Endothelial cell of umbilical vein (primary cell): ENCODE results near the gene CDT1. TPM values are rescaled to one million over a fixed set of nuclear protein-coding genes. Genes with fewer than 3 reads are reported as not detected.

Experiments used
- BruUV-seq: library from RNA; stranded (reverse); fragments of 400-500 nt; replicated peaks from 2 replicates; lab custom pipeline; 2021; lab: Mats Ljungman, UMichigan
- CTCF ChIA-PET: fragments of 300-600, 350-600 bp; sonication (Branson Sonifier 250); formaldehyde crosslinking; loops from one replicate; lab custom pipeline; 2021; ENCODE audit warnings: antibody characterized with exemption, inconsistent platforms; lab: Charles Lee
- POLR2A ChIA-PET: fragments of 300-600, 350-600 bp; sonication (Branson Sonifier 250); formaldehyde crosslinking; loops from one replicate; lab custom pipeline; 2021; ENCODE audit warnings: antibody characterized with exemption, inconsistent platforms; lab: Charles Lee
- DNase-seq: peaks from one replicate; pipeline ENCODE4 v3.0.0-alpha.2; 2011; ENCODE audit warnings: low read depth, low spot score
- FAIRE-seq: peaks from 2 replicates; lab custom pipeline; 2011; peaks lifted over from hg19 to GRCh38; lab: Jason Lieb, UNC
- H2AFZ ChIP-seq: 2 replicates; pipeline ENCODE4 v1.6.0; 2012; ENCODE audit warnings: low read depth, low read length, control low read depth, inconsistent platforms
- H3K27ac ChIP-seq: 2 replicates; pipeline ENCODE4 v1.5.1; 2011; ENCODE audit warnings: low read depth, mild to moderate bottlenecking, control low read depth, low read length, moderate library complexity; ENCODE audit not compliant: insufficient read depth
- H3K27me3 ChIP-seq, 2 experiments: 2 replicates each; pipeline versions ENCODE4 v1.6.0 to v1.6.1; 2011; ENCODE audit warnings: low read length in 2 of 2, mixed read lengths in 1 of 2; ENCODE audit not compliant: control insufficient read depth in 2 of 2, insufficient read depth in 2 of 2
- H3K36me3 ChIP-seq, 2 experiments: 2 replicates in 1 of 2; 3 replicates in 1 of 2; pipeline ENCODE4 v1.5.1; 2011; ENCODE audit warnings: low read length in 2 of 2, mild to moderate bottlenecking in 1 of 2, moderate library complexity in 1 of 2; ENCODE audit not compliant: control insufficient read depth in 2 of 2, insufficient read depth in 2 of 2; ENCODE audit errors: extremely low read depth in 1 of 2
- H3K4me1 ChIP-seq: 3 replicates; pipeline ENCODE4 v1.5.1; 2011; ENCODE audit warnings: mild to moderate bottlenecking, low read length; ENCODE audit not compliant: control insufficient read depth, insufficient read depth; ENCODE audit errors: extremely low read depth
- H3K4me2 ChIP-seq: 2 replicates; pipeline ENCODE4 v1.6.1; 2011; ENCODE audit warnings: low read length, control low read depth, mixed read lengths; ENCODE audit not compliant: insufficient read depth
- H3K4me3 ChIP-seq, 3 experiments: fragments of 200-600 bp in 1 of 3; sonication (generic), shearing (Covaris generic) in 1 of 3; replicated peaks in 1 of 3; 2 replicates each; pipeline ENCODE4 v1.5.1; 2011 to 2016; ENCODE audit warnings: control low read depth in 3 of 3, low read length in 3 of 3, mild to moderate bottlenecking in 2 of 3, inconsistent platforms in 1 of 3, low read depth in 1 of 3, moderate library complexity in 1 of 3; ENCODE audit not compliant: insufficient read depth in 1 of 3
- H3K79me2 ChIP-seq: 2 replicates; pipeline ENCODE4 v1.6.0; 2012; ENCODE audit warnings: low read length, inconsistent platforms; ENCODE audit not compliant: control insufficient read depth, insufficient read depth
- H3K9ac ChIP-seq: replicated peaks from 2 replicates; pipeline ENCODE3; 2011; ENCODE audit warnings: low read length, control low read depth; ENCODE audit not compliant: insufficient read depth; ENCODE audit errors: extremely low read depth
- H3K9me1 ChIP-seq: replicated peaks from 3 replicates; pipeline ENCODE4 v1.6.0; 2011; ENCODE audit warnings: mild to moderate bottlenecking, low read length; ENCODE audit not compliant: control insufficient read depth, insufficient read depth; ENCODE audit errors: extremely low read depth
- H3K9me3 ChIP-seq: replicated peaks from 2 replicates; pipeline ENCODE4 v1.5.1; 2012; ENCODE audit warnings: low read length, inconsistent platforms; ENCODE audit not compliant: control insufficient read depth, insufficient read depth
- H4K20me1 ChIP-seq: replicated peaks from 2 replicates; pipeline ENCODE3; 2011; ENCODE audit warnings: mild to moderate bottlenecking, low read length; ENCODE audit not compliant: control insufficient read depth, insufficient read depth; ENCODE audit errors: extremely low read depth
- EZH2 ChIP-seq: IDR thresholded peaks from 2 replicates; pipeline ENCODE4 v1.6.1; 2012; ENCODE audit warnings: borderline replicate concordance, low read depth, mild to moderate bottlenecking, moderate library complexity, low read length, inconsistent platforms; ENCODE audit not compliant: severe bottlenecking
- FOS ChIP-seq: IDR thresholded peaks from 2 replicates; pipeline ENCODE4 v1.6.1; 2011; ENCODE audit warnings: mild to moderate bottlenecking, low read length, moderate library complexity, borderline replicate concordance; ENCODE audit not compliant: insufficient read depth
- GATA2 ChIP-seq: IDR thresholded peaks from 2 replicates; pipeline ENCODE4 v1.7.0; 2011; ENCODE audit warnings: low read depth, mild to moderate bottlenecking, moderate library complexity, mixed read lengths, low read length; ENCODE audit not compliant: insufficient read length, insufficient read depth
- JUN ChIP-seq: IDR thresholded peaks from 2 replicates; pipeline ENCODE4 v1.6.1; 2011; ENCODE audit warnings: borderline replicate concordance, low read depth; ENCODE audit not compliant: insufficient read length, insufficient read depth
- MAX ChIP-seq: IDR thresholded peaks from 2 replicates; pipeline ENCODE4 v1.6.1; 2011; ENCODE audit not compliant: insufficient read depth, insufficient read length
- MYC ChIP-seq: IDR thresholded peaks from one replicate; pipeline ENCODE4 v1.6.1; 2011; ENCODE audit warnings: mild to moderate bottlenecking, low read depth, low read length
- POLR2A ChIP-seq: IDR thresholded peaks from 2 replicates; pipeline ENCODE4 v1.6.1; 2012; ENCODE audit warnings: low read depth, mild to moderate bottlenecking, control low read depth, low read length
- POLR2AphosphoS5 ChIP-seq: IDR thresholded peaks from 2 replicates; pipeline ENCODE4 v1.6.1; 2012; ENCODE audit warnings: low read depth, mild to moderate bottlenecking, control low read depth, low read length, moderate library complexity; ENCODE audit not compliant: insufficient read depth
- dilution Hi-C: fragments of 300-500 bp; cut with MboI; formaldehyde crosslinking; loops from one replicate; pipeline ENCODE4 v1.15.0; 2019; ENCODE audit warnings: low sequenced_read_pairs; ENCODE audit not compliant: extremely low pct_ligation_motif_present
- intact Hi-C: fragments of 100-400 bp; cut with micrococcal nuclease; formaldehyde crosslinking; loops from one replicate; pipeline ENCODE4 v1.10.0; 2022
- polyA plus RNA-seq, 4 experiments: library from polyadenylated mRNA; depleted of rRNA in 3 of 4; stranded (reverse) in 3 of 4; unstranded in 1 of 4; fragments of >200 nt; gene quantifications; 2 replicates each; pipeline versions ENCODE4 v1.2.1 to v1.2.3, GENCODE V29; 2011 to 2012; ENCODE audit warnings: missing spikeins in 1 of 4
- total RNA-seq: library from RNA; stranded (reverse); gene quantifications from 2 replicates; pipeline ENCODE4 v1.2.3, GENCODE V29; 2021
- TF ChIP-seq, protein P1 (sequence below), 2 donors: IDR thresholded peaks; 1 replicate in 1 of 2; 2 replicates in 1 of 2; pipeline ENCODE4 v1.5.1; 2011; ENCODE audit warnings: low read length in 2 of 2, mild to moderate bottlenecking in 2 of 2, moderate library complexity in 2 of 2, control low read depth in 1 of 2, inconsistent platforms in 1 of 2, low read depth in 1 of 2; ENCODE audit not compliant: insufficient read depth in 1 of 2; ENCODE audit errors: extremely low read depth in 1 of 2

Gene CDT1
- total and polyA plus RNA-seq, 2 donors (not counting 3 experiments of a cell fraction or from before 2014, with no cell fraction given): 15.6 to 30.6 TPM

- Histone ChIP-seq H3K9me1 (no peaks in the 10 kb centered on the region), H3K79me2 (no peaks in the 10 kb centered on the region), H2AFZ (no peak overlapping the region), H3K9me3 (no peaks in the 10 kb centered on the region), H3K27ac (no peak overlapping the region), H3K36me3 (peaks cover 0 to 5% of the 10 kb centered on the region in 2 experiments), H3K4me1 (no peaks in the 10 kb centered on the region), H3K4me2 (no peak overlapping the region), H3K4me3 (no peak overlapping the region), H3K9ac (no peak overlapping the region), H4K20me1 (no peaks in the 10 kb centered on the region), H3K27me3 (no peaks in the 10 kb centered on the region)
- POLR2A ChIA-PET: no interaction called here
- intact Hi-C loops: no loop called here
- CTCF ChIA-PET: interaction anchor here (0.6 to 1.5 kb wide), 4 partner anchors 11 to 350 kb away, joined by 3 to 5 read pairs (median 4); partner anchors contain the start of genes GALNS and TRAPPC2L
- dilution Hi-C loops: no loop called here
- FAIRE-seq: no peak
- BruUV-seq: no TSS peak
- TF ChIP-seq GATA2 (no peak), POLR2AphosphoS5 (no peak), MYC (no peak), MAX (no peak), EZH2 (no peak), JUN (no peak), POLR2A (no peak), FOS (no peak)
- TF ChIP-seq, protein P1, sequence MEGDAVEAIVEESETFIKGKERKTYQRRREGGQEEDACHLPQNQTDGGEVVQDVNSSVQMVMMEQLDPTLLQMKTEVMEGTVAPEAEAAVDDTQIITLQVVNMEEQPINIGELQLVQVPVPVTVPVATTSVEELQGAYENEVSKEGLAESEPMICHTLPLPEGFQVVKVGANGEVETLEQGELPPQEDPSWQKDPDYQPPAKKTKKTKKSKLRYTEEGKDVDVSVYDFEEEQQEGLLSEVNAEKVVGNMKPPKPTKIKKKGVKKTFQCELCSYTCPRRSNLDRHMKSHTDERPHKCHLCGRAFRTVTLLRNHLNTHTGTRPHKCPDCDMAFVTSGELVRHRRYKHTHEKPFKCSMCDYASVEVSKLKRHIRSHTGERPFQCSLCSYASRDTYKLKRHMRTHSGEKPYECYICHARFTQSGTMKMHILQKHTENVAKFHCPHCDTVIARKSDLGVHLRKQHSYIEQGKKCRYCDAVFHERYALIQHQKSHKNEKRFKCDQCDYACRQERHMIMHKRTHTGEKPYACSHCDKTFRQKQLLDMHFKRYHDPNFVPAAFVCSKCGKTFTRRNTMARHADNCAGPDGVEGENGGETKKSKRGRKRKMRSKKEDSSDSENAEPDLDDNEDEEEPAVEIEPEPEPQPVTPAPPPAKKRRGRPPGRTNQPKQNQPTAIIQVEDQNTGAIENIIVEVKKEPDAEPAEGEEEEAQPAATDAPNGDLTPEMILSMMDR (IDR thresholded peaks at IDR 0.05; ENCODE audit: extremely low read depth in 1 of 2, insufficient read depth in 1 of 2, low read depth in 1 of 2, low read length in 2 of 2): no peak
- DNase-seq: no peak
These were observed 42.5 kb downstream of the CDT1 start for GRCh38 chr16:88846088-88846487.
